Hepatocyte (in vitro differentiated cells): Measurements from ENCODE around the gene CATSPERE. TPM values are rescaled to one million over a fixed set of nuclear protein-coding genes. Genes with fewer than 3 reads are reported as not detected.

Experiments used
- DNase-seq: peaks from one replicate; pipeline ENCODE4 v3.0.0-alpha.2; 2016; ENCODE audit warnings: low spot score
- H2AFZ ChIP-seq: fragments of 200-600 bp; sonication (generic); 2 replicates; pipeline ENCODE4 v1.6.0; 2016; ENCODE audit warnings: antibody characterized with exemption, mild to moderate bottlenecking
- H3K27ac ChIP-seq: fragments of 200-600 bp; sonication (generic); 2 replicates; pipeline ENCODE4 v1.5.1; 2016; ENCODE audit warnings: mild to moderate bottlenecking
- H3K27me3 ChIP-seq: fragments of 200-600 bp; sonication (generic); 2 replicates; pipeline ENCODE4 v1.6.1; 2016
- H3K36me3 ChIP-seq: fragments of 200-600 bp; sonication (generic); replicated peaks from 2 replicates; pipeline ENCODE4 v1.5.1; 2016; ENCODE audit warnings: low read depth; ENCODE audit not compliant: insufficient read depth
- H3K4me1 ChIP-seq: fragments of 200-600 bp; sonication (generic); 2 replicates; pipeline ENCODE4 v1.5.1; 2016; ENCODE audit warnings: mild to moderate bottlenecking, moderate library complexity; ENCODE audit not compliant: insufficient read depth
- H3K4me2 ChIP-seq: fragments of 200-600 bp; sonication (generic); 2 replicates; pipeline ENCODE4 v1.6.0; 2016
- H3K4me3 ChIP-seq: fragments of 200-600 bp; sonication (generic); 2 replicates; pipeline ENCODE4 v1.5.1; 2016; ENCODE audit warnings: mild to moderate bottlenecking
- H3K79me2 ChIP-seq: fragments of 200-600 bp; sonication (generic); 2 replicates; pipeline ENCODE4 v1.6.0; 2017; ENCODE audit warnings: mild to moderate bottlenecking
- H3K9me2 ChIP-seq: fragments of 200-600 bp; sonication (generic); replicated peaks from 2 replicates; pipeline ENCODE4 v1.6.0; 2017; ENCODE audit warnings: mild to moderate bottlenecking; ENCODE audit not compliant: insufficient read depth
- H3K9me3 ChIP-seq: fragments of 200-600 bp; sonication (generic); 2 replicates; pipeline ENCODE4 v1.5.1; 2016; ENCODE audit warnings: low read depth, mild to moderate bottlenecking
- H4K20me1 ChIP-seq: fragments of 200-600 bp; sonication (generic); 2 replicates; pipeline ENCODE4 v1.6.0; 2016; ENCODE audit warnings: mild to moderate bottlenecking; ENCODE audit not compliant: insufficient read depth, poor library complexity, severe bottlenecking
- EZH2 ChIP-seq: fragments of 200-600 bp; sonication (generic); IDR thresholded peaks from 2 replicates; pipeline ENCODE4 v1.6.1; 2016; ENCODE audit warnings: antibody characterized with exemption, mild to moderate bottlenecking, borderline replicate concordance
- EZH2phosphoT487 ChIP-seq: fragments of 200-600 bp; sonication (generic); IDR thresholded peaks from one replicate; pipeline ENCODE4 v1.6.1; 2018; ENCODE audit warnings: antibody characterized with exemption, mild to moderate bottlenecking, low read depth, moderate library complexity; ENCODE audit not compliant: unreplicated experiment, severe bottlenecking
- WGBS: methylation state at CpG from one replicate; pipeline ENCODE4 v1.1.6; 2016; ENCODE audit warnings: low lambda C conversion rate; ENCODE audit errors: missing lambda C conversion rate; 5-methylcytosine and 5-hydroxymethylcytosine counted together
- polyA plus RNA-seq: library from polyadenylated mRNA; unstranded; fragments of >200 nt; fragmentation: Nextera tagmentation; extraction: Ambion mirVana; gene quantifications from 2 replicates; pipeline ENCODE4 v1.2.1, GENCODE V29; 2016
- total RNA-seq: library from RNA; depleted of rRNA; stranded (reverse); fragments of >200 nt; gene quantifications from 2 replicates; pipeline ENCODE4 v1.2.3, GENCODE V29; 2014
- TF ChIP-seq, protein P1 (sequence below): fragments of 200-600 bp; sonication (generic); IDR thresholded peaks from 2 replicates; pipeline ENCODE4 v1.5.1; 2016; ENCODE audit warnings: antibody characterized with exemption, mild to moderate bottlenecking; ENCODE audit not compliant: poor library complexity

Gene CATSPERE
- total and polyA plus RNA-seq, 2 experiments from 2014 or later = 1.0 to 2.3 TPM

DNA sequence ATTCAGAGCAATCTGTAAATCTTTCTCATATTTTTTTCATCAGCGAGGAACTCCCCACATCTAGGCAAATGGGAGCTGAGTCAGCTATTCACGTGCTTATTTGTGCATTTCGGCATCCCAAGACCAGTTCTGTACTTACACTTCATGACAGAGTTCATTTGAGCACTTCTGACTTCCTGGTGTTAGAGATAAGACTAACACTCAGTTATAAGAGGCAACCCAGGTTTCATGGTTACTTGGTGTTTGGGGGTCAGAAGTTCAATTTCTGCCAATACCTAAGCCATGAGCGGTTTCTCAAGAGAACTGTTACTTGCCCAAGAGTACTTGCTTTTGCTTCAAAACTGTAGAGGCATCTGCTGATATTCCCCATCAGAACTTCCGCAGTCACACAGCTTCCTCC is 167.7 kb downstream of the CATSPERE start:
- Histone ChIP-seq H4K20me1 (no peaks in the 10 kb centered on the region), H3K9me2 (no peaks in the 10 kb centered on the region), H3K27ac (no peak overlapping the region), H2AFZ (no peak overlapping the region), H3K36me3 (no peaks in the 10 kb centered on the region), H3K79me2 (no peaks in the 10 kb centered on the region), H3K4me3 (no peak overlapping the region), H3K4me2 (no peak overlapping the region), H3K4me1 (no peaks in the 10 kb centered on the region), H3K9me3 (no peaks in the 10 kb centered on the region), H3K27me3 (no peaks in the 10 kb centered on the region)
- peak; percentile 23 for DNase-seq
- TF ChIP-seq, protein P1, sequence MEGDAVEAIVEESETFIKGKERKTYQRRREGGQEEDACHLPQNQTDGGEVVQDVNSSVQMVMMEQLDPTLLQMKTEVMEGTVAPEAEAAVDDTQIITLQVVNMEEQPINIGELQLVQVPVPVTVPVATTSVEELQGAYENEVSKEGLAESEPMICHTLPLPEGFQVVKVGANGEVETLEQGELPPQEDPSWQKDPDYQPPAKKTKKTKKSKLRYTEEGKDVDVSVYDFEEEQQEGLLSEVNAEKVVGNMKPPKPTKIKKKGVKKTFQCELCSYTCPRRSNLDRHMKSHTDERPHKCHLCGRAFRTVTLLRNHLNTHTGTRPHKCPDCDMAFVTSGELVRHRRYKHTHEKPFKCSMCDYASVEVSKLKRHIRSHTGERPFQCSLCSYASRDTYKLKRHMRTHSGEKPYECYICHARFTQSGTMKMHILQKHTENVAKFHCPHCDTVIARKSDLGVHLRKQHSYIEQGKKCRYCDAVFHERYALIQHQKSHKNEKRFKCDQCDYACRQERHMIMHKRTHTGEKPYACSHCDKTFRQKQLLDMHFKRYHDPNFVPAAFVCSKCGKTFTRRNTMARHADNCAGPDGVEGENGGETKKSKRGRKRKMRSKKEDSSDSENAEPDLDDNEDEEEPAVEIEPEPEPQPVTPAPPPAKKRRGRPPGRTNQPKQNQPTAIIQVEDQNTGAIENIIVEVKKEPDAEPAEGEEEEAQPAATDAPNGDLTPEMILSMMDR = no peak
- no peak for TF ChIP-seq EZH2
- TF ChIP-seq EZH2phosphoT487 = no peak
- WGBS = 72% methylated on average over 5 of the region's 5 CpGs

DNA sequence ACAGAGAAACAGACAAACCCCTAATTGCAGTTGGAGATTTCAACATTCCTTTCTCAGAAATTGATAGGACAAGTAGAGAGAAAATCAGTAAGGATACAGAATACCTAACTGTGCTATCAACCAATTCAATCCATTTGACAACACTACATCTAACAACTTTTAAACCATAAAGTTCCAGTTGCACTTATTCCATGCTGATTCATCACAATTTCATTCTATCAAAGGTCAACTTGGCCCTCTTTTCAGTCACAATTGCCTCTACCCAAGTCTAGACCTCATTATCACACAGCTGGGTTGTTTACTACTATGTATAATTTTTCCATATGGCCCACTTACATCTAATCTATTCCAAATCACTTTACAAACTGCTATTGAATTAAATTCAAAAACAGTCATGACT is 172.1 kb downstream of the CATSPERE start:
- no peaks in the 10 kb centered on the region for H3K36me3 ChIP-seq
- no peaks in the 10 kb centered on the region for H3K79me2 ChIP-seq
- H3K9me2 ChIP-seq = no peaks in the 10 kb centered on the region
- no peaks in the 10 kb centered on the region for H3K27me3 ChIP-seq
- TF ChIP-seq EZH2phosphoT487 (no peak), EZH2 (no peak)
- TF ChIP-seq, protein P1 = no peak
- H3K4me2 ChIP-seq = no peak overlapping the region
- H3K27ac ChIP-seq = no peak overlapping the region
- H3K4me1 ChIP-seq = no peaks in the 10 kb centered on the region
- no peak overlapping the region for H3K4me3 ChIP-seq
- no peaks in the 10 kb centered on the region for H3K9me3 ChIP-seq
- no peak overlapping the region for H2AFZ ChIP-seq
- DNase-seq = no peak
- H4K20me1 ChIP-seq = no peaks in the 10 kb centered on the region

DNA sequence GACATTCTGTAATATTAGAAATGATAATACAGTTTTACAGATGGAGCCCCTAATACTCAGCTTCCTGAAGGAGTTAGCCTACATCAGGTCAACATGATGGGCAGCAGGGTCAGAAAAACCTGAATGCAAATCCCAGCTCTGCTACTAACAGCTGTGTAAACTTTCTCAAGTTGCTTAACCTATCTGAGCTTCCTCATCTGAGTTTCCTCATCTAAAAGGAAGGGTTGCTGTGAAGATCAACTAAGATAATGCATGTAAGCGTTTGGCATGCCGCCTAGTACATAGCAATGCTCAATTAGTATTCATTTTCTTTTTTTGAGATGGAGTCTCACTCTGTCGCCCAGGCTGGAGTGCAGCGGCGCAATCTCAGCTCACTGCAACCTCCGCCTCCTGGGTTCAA is 173.5 kb downstream of the CATSPERE start:
- 92% methylated on average over 6 of the region's 6 CpGs for WGBS
- no peaks in the 10 kb centered on the region for H3K4me1 ChIP-seq
- TF ChIP-seq EZH2 (no peak), EZH2phosphoT487 (no peak)
- TF ChIP-seq, protein P1 = no peak
- no peak overlapping the region for H3K27ac ChIP-seq
- no peaks in the 10 kb centered on the region for H3K9me2 ChIP-seq
- no peaks in the 10 kb centered on the region for H3K9me3 ChIP-seq
- DNase-seq = no peak
- no peaks in the 10 kb centered on the region for H3K79me2 ChIP-seq
- no peaks in the 10 kb centered on the region for H3K36me3 ChIP-seq
- H2AFZ ChIP-seq = no peak overlapping the region
- H3K4me2 ChIP-seq = no peak overlapping the region
- H3K27me3 ChIP-seq = no peaks in the 10 kb centered on the region
- H3K4me3 ChIP-seq = no peak overlapping the region
- no peaks in the 10 kb centered on the region for H4K20me1 ChIP-seq
